ENCODE results near the gene USP31. TPM values are rescaled to one million over a fixed set of nuclear protein-coding genes. Genes with fewer than 3 reads are reported as not detected.

Gene USP31
- total RNA-seq, 1 experiment from 2014 or later: 11.5 TPM

DNA sequence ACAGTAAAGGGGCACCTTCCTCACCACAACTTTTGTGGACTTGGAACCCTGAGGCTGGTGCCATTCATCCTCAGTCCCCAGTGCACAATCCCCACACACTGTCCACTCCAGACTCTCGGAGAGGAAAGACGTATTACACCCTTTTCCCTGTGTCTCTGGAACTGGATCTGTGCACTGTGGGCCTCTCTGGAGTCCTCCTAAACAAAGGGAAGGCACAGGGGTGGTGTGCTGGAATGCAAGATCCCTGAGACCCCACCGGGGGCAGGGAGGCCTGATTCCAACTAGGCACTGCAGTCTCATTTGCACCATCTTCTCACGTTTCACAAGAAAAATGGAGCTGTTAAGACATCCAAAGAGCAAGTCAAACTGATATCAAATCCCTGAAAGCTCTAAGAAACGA is 89.8 kb downstream of the USP31 start:
- H3K36me3 ChIP-seq: no peaks in the 10 kb centered on the region
- H3K4me3 ChIP-seq: no peak overlapping the region
- no peak for DNase-seq
- 0 out of 2 replicates have a peak, but pooled peaks cover 4% of the 10 kb centered on the region for H3K27me3 ChIP-seq
- no peaks in the 10 kb centered on the region for H3K9me3 ChIP-seq (replicated peaks)
- no peak overlapping the region for H3K27ac ChIP-seq
- no peaks in the 10 kb centered on the region for H3K4me1 ChIP-seq

DNA sequence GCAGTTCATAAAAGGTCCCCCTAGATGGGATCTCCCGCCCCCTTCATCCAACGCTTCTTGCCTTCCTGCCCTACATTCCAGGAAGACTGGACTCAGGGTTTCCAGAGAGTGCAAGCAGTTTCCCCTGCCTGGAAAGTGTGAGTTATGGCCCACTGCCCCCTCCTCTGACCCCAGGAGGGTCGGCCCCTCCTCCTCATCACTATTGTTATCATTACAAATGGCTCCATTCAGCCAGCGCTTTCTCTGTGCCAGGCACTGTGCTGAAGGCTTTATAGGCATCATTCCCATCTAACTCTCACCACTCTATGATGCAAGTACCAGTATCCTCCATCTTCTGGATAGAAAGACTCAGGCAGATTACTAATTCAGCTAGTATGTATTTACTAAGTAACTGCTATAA is 90.7 kb downstream of the USP31 start:
- DNase-seq: no peak
- H3K36me3 ChIP-seq: no peaks in the 10 kb centered on the region

DNA sequence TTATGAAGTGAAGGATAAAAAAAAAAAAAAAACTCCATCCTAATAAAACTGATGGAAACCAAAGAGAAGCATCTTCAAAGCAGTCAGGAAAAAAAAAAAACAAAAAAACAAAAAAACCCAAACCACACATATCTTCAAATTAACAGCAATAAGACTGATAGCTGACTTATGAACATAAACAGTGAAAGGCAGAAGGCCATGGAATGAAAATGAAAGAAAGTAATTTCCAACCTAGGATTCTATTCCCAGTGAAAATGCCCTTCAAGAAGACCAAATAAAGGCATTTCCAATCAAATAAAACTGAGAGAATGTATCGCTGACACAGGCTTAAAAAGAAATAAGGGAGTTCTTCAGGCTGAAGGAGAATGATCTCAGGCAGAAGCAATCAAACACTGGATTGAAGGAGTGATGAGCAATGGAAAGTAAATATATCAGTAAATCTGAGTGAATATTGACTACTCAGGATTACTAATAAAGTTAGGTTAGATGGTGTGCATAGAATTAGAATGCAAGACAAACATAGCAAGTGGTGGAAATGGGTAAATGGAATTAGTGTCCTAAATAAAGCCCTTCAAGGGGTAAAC is 92.1 kb downstream of the USP31 start:
- no peaks in the 10 kb centered on the region for H3K36me3 ChIP-seq
- no peak for DNase-seq
- H3K4me1 ChIP-seq: no peaks in the 10 kb centered on the region
- H3K27me3 ChIP-seq: 0 out of 2 replicates have a peak, but pooled peaks cover 4% of the 10 kb centered on the region
- H3K4me3 ChIP-seq: no peak overlapping the region
- H3K9me3 ChIP-seq (replicated peaks): no peaks in the 10 kb centered on the region
- H3K27ac ChIP-seq: no peak overlapping the region

More for the DNA sequence above, 90.7 kb downstream of the USP31 start:
- H3K9me3 ChIP-seq (replicated peaks): no peaks in the 10 kb centered on the region
- H3K4me3 ChIP-seq: no peak overlapping the region
- H3K4me1 ChIP-seq: no peaks in the 10 kb centered on the region
- no peak overlapping the region for H3K27ac ChIP-seq
- H3K27me3 ChIP-seq: 0 out of 2 replicates have a peak, but pooled peaks cover 4% of the 10 kb centered on the region

DNA sequence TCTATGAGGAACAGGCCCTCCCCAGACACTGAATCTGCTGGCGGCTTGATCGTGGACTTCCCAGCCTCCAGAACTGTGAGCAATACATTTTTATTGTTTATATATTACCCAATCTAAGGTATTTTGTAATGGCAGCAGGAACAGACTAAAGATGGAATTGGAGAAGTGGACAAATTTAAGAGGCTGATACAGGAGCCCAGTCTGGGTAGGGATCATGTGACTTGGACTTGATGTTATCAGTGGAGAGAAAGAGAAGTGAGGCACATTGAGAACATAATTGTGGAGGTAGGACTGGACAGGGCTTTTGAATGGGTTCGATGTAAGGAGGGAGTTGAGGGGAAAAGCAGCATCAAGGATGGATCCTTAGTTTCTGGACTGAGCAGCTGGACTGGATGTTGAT is 93.8 kb downstream of the USP31 start:
- Histone ChIP-seq H3K4me3 (no peak overlapping the region), H3K27ac (no peak overlapping the region), H3K27me3 (peaks cover 4% of the 10 kb centered on the region; the same call in 1 of the 2 replicates), H3K4me1 (no peaks in the 10 kb centered on the region), H3K36me3 (no peaks in the 10 kb centered on the region), H3K9me3 (replicated peaks) (no peaks in the 10 kb centered on the region)
- DNase-seq: no peak

DNA sequence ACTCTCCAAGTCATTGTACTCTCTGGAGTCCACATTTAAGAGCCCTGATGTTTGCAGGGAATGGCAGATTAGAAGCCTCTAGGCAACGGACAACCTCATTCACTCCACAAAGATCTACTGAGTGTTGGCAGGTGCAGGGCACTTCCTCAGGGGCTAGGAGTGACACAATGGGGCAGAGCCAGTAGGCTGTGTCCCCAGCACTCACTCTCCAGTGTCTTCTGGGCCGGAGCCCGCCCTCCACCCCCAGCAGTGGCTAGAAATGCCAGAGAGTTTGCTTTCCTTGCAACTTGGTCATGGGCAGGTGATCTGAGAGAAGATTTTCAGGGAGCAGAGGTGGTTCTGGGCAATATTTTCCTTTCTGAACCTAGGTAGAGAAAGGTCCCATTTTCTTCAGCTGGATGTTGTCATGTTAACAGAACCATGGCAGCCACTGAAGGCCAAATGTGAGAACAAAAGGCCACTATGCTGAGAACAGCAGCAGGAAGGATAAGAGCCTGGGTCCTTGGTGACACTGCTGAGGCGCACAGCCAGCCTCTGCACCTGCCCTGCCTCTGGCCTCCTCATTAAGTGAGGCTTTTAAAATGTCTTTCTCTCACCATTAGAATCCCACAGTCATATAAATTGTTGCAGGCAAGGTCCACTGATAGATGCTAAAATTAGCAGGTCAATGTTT is 96.2 kb downstream of the USP31 start:
- no peaks in the 10 kb centered on the region for H3K4me1 ChIP-seq
- H3K27ac ChIP-seq: no peak overlapping the region
- peaks cover 4% of the 10 kb centered on the region; the same call in 1 of the 2 replicates for H3K27me3 ChIP-seq
- DNase-seq: no peak
- no peaks in the 10 kb centered on the region for H3K9me3 ChIP-seq (replicated peaks)
- no peaks in the 10 kb centered on the region for H3K36me3 ChIP-seq
- H3K4me3 ChIP-seq: no peak overlapping the region

DNA sequence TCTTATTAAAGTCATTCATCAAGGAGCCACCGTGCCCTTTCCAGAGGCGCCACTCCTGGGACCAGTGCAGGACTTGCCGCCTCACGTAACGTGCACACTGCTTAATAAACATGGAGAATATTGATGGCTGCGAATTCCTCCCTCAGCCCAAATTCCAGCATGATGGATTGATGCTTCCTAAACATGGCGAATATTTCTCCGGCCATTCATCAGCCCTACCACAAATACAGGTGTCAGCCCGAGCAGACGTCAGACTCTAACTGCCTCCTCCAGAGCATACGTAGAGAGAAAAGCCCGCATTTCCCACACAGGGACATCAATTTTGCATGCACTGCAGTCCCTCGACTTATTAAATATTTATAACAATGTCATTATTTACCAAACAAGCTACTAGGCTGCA is 97.0 kb downstream of the USP31 start:
- Histone ChIP-seq H3K27ac (no peak overlapping the region), H3K36me3 (no peaks in the 10 kb centered on the region), H3K4me3 (no peak overlapping the region), H3K4me1 (no peaks in the 10 kb centered on the region), H3K9me3 (replicated peaks) (no peaks in the 10 kb centered on the region), H3K27me3 (peaks cover 4% of the 10 kb centered on the region; the same call in 1 of the 2 replicates)
- DNase-seq: no peak

DNA sequence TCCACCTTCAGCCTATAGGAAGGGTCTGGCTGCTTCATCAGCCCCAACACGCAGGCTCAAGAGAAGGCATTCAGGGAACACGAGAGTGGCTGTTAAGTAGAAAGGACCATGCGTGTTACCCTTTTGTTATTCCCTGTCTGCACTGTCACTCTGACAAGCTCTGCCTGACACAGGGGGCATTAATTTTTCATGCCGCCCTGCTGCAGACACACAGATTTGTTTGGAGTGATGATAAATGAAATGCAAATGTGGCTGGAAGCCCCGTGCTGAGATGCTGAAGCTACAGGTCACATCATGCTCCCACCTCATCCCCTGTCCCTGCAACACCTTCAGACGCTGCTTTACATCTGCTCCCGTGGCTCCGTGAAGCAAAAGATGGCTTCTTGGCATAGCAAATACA is 97.7 kb downstream of the USP31 start:
- Histone ChIP-seq H3K4me3 (no peak overlapping the region), H3K4me1 (no peaks in the 10 kb centered on the region), H3K27ac (no peak overlapping the region), H3K36me3 (no peaks in the 10 kb centered on the region), H3K27me3 (peaks cover 4% of the 10 kb centered on the region; the same call in 1 of the 2 replicates), H3K9me3 (replicated peaks) (no peaks in the 10 kb centered on the region)
- DNase-seq: no peak

DNA sequence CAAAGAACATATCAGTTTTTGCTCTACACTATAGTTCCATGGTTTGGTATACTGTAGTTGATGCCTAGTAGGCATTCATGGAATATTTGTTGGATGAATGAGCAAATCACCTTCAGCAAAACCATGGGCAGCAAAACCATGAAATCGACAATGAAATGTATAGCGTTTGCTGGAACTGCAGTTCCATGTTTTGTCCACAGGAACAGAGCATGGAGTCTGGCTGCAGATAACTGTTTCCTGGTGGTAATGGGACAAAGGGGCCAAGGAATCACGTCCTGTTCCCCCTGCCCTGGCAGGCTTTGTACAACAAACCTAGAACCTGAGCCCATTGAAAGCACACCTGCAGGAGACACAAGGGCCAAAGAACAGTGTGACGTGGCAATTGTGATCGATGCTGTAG is 101.1 kb downstream of the USP31 start:
- no peak overlapping the region for H3K27ac ChIP-seq
- no peak overlapping the region for H3K4me3 ChIP-seq
- no peaks in the 10 kb centered on the region for H3K4me1 ChIP-seq
- no peak for DNase-seq
- no peaks in the 10 kb centered on the region; the same call in 1 of the 2 replicates for H3K27me3 ChIP-seq
- no peaks in the 10 kb centered on the region for H3K9me3 ChIP-seq (replicated peaks)
- H3K36me3 ChIP-seq: no peaks in the 10 kb centered on the region

DNA sequence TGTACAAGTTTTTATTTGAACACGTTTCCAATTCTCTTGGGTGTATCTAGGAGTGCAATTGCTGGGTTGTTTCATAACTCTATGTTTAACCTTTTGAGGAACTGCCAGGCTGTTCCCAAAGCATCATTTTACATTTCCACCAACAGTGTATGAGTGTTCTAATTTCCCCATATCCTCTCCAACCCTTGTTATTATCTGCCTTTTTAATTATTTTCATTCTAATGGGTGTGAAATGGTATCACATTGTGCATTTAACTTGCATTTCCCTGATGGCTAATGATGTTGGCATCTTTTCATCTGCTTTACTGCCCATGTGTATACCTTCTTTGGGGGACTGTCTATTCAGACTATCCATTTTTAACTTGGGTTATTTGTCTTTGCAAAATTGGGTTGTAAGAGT is 104.2 kb downstream of the USP31 start:
- Histone ChIP-seq H3K4me1 (no peaks in the 10 kb centered on the region), H3K27ac (no peak overlapping the region), H3K27me3 (no peaks in the 10 kb centered on the region), H3K9me3 (replicated peaks) (no peaks in the 10 kb centered on the region), H3K36me3 (no peaks in the 10 kb centered on the region), H3K4me3 (no peak overlapping the region)
- DNase-seq: no peak

DNA sequence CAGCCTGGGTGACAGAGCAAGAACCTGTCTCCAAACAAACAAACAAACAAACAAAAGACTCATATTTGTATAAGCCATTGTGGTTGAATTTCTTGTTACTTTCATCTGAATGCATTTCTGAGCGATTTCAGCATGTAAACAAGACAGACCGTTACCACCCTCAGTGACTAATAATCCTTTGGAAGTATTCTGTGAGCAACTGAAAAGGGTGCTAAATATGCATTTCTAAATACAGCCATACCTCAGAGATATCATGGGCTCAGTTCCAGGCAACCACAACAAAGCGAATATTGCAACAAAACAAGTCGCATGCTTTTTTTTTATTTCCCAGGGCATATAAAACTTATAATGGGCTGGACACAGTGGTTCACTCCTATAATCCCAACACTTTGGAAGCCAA is 109.0 kb downstream of the USP31 start:
- Histone ChIP-seq H3K36me3 (no peaks in the 10 kb centered on the region), H3K27me3 (no peaks in the 10 kb centered on the region), H3K27ac (no peak overlapping the region), H3K4me3 (no peak overlapping the region), H3K4me1 (no peaks in the 10 kb centered on the region), H3K9me3 (replicated peaks) (no peaks in the 10 kb centered on the region)
- DNase-seq: no peak

DNA sequence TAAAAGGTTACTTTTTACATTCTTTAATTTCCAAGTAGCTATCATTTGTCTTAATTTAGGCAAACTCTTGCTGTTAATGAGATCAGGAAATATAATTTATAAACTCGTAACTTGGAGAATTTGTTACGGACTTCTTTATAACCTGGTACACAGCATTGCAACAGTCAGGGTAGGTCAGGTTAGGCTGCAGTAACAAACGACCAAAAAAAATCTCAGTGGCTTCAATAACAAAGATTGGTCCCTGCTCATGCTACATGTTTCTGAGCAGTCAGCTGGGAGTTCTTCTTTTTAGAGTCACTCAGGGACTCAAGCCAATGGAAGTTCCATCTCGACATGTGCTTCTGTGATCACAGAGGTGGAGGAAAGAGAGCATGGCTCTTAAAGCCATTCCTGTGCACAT is 110.1 kb downstream of the USP31 start:
- H3K36me3 ChIP-seq: no peaks in the 10 kb centered on the region
- H3K27me3 ChIP-seq: no peaks in the 10 kb centered on the region
- H3K4me3 ChIP-seq: no peak overlapping the region
- no peaks in the 10 kb centered on the region for H3K4me1 ChIP-seq
- no peak for DNase-seq
- no peaks in the 10 kb centered on the region for H3K9me3 ChIP-seq (replicated peaks)
- no peak overlapping the region for H3K27ac ChIP-seq

DNA sequence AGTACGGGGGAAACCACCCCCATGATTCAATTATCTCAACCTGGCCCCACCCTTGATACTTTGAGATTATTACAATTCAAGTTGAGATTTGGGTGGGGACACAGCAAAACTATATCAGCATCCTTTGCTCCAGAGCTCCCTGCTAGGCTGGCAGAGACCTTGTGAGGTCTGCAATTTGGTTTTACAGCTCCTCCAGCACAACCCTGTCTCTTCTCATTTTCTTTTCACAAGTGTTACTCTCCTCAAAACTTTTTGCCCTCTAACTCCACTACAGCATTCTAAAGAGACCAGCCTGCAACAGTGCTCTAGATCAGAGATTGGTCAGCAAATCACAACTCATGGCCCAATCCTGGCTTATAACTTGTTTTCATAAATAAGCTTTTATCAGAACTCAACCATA is 114.0 kb downstream of the USP31 start:
- Histone ChIP-seq H3K4me3 (no peak overlapping the region), H3K36me3 (no peaks in the 10 kb centered on the region), H3K4me1 (no peaks in the 10 kb centered on the region), H3K27ac (no peak overlapping the region), H3K9me3 (replicated peaks) (no peaks in the 10 kb centered on the region), H3K27me3 (no peaks in the 10 kb centered on the region)
- no peak for DNase-seq

DNA sequence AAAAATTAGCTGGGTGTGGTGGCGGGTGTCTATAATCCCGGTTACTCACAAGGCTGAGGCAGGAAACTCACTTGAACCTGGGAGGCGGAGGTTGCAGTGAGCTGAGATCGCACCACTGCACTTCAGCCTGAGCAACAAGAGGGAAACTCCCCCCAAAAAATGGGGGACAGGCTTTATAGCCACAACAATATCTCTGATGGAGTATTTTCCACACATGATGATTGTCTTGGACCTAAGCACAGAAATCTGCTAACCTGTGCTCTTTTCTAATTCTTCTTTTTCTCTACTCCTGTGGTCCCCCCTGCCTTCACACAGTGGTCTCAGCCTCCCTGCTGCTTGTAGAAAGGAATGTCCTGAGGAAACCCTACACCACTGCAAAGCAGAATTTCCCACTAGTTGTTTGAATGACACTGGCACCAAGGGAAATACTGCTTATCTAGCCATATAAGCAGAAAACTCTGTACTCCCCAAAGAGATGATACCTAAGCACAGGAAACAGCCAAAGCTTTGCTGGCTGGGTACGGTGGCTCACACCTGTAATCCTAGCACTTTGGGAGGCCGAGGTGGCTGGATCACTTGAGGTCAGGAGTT is 117.6 kb downstream of the USP31 start:
- H3K27ac ChIP-seq: no peak overlapping the region
- no peaks in the 10 kb centered on the region; the same call in 1 of the 2 replicates for H3K27me3 ChIP-seq
- no peaks in the 10 kb centered on the region for H3K9me3 ChIP-seq (replicated peaks)
- no peaks in the 10 kb centered on the region for H3K36me3 ChIP-seq
- no peaks in the 10 kb centered on the region for H3K4me1 ChIP-seq
- DNase-seq: no peak
- H3K4me3 ChIP-seq: no peak overlapping the region

DNA sequence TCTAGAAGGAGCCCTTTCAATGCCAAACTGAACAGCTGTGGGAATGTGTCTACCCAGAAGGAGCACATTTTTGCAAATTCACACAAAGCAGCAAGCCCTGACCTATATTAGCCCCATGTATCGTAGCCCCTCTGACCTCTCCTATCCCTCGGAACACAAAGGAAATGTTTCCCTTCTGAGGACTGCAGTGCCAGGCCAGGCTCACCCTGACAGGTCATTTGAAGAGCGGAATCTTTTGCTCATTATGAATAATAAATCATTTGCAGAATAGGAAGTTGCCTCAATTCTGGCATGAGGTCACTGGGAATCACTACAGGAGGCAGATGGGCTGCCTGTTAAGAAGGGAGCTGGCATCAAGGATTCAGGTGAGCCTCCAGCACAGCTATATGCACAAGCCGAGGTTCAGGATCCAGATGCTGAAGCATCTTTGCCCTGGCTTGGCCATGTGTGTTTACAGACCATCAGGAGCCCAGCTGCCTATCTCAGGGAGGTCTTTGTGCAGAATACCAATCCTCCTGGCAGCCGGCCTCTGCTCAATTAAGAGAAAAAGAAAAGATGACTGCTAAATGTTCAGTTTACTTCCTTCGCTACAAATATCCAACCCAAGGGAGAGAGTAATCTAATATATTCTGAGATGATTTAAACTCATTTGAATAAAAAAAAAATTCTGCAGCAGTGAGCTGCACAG is 119.4 kb downstream of the USP31 start:
- Histone ChIP-seq H3K36me3 (no peaks in the 10 kb centered on the region), H3K9me3 (replicated peaks) (no peaks in the 10 kb centered on the region), H3K4me1 (no peaks in the 10 kb centered on the region), H3K4me3 (no peak overlapping the region), H3K27me3 (no peaks in the 10 kb centered on the region; the same call in 1 of the 2 replicates), H3K27ac (no peak overlapping the region)
- no peak for DNase-seq

DNA sequence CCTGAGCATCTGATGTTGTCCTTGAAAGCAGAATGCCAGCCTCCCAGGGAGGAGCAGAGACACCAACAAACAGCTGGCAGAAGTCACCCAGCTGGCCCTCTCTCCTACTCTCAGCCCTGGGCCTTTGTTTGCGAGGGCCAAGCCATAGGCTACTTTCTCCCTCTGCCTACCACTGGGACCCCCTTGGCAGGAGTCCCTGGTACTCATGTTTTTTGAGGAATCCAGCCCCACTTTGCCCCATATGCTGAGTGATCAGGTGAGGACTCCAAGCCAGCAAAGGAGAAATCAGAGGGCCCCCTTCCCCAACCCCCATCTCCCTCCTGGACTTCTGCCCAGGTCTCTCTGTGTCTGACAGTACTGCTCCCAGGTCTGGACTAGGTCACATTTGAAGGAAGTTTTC is 121.9 kb downstream of the USP31 start:
- no peak overlapping the region for H3K27ac ChIP-seq
- H3K4me3 ChIP-seq: no peak overlapping the region
- DNase-seq: no peak
- H3K4me1 ChIP-seq: no peaks in the 10 kb centered on the region
- H3K9me3 ChIP-seq (replicated peaks): no peaks in the 10 kb centered on the region
- H3K27me3 ChIP-seq: no peaks in the 10 kb centered on the region; the same call in 1 of the 2 replicates
- H3K36me3 ChIP-seq: no peaks in the 10 kb centered on the region
